GM12875 (cell line): ENCODE data around the gene PDE6C.

Experiments
- H3K4me3 ChIP-seq: one replicate; pipeline ENCODE4 v1.5.1; 2011; ENCODE audit warnings: low read depth, low read length, control low read depth
- CTCF ChIP-seq: IDR thresholded peaks from 2 replicates; pipeline ENCODE4 v1.5.1; 2011; ENCODE audit warnings: low read depth, mild to moderate bottlenecking, control low read depth, inconsistent platforms, low read length, moderate library complexity, borderline replicate concordance; ENCODE audit not compliant: insufficient read depth

PDE6C gene

GRCh38 chr10:93600446-93601145 lies 11.7 kb upstream of the PDE6C start:
- no peak for TF ChIP-seq CTCF
- no peak overlapping the region for H3K4me3 ChIP-seq

GRCh38 chr10:93601146-93601773 lies 11.1 kb upstream of the PDE6C start, which contains the start of gene RBP4:
TSS of gene RBP4 (minus strand) at chr10:93601235. CDS start at chr10:93601028, 207 bp downstream.
- no peak for TF ChIP-seq CTCF
- H3K4me3 ChIP-seq: no peak within 1 kb of the TSS

DNA sequence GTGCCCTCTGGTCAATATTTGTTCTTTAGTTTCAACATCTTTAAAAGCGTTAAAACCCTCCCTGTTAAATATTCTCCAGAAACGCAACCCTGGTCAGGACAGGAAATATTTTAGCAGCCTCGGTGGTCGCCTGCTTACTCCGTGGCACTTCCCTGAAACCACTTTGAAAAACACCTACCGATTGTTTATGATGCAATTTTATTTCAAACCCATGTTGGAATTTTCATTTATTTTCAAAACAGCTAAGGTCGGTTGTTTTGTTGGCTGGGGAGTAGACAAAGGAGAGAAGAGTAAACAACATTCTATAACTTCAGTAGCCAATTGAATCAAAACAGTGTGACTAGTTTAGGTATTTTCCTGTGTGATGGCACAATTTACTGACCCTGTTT lies 10.6 kb upstream of the PDE6C start:
- H3K4me3 ChIP-seq: no peak overlapping the region
- TF ChIP-seq CTCF: no peak

DNA sequence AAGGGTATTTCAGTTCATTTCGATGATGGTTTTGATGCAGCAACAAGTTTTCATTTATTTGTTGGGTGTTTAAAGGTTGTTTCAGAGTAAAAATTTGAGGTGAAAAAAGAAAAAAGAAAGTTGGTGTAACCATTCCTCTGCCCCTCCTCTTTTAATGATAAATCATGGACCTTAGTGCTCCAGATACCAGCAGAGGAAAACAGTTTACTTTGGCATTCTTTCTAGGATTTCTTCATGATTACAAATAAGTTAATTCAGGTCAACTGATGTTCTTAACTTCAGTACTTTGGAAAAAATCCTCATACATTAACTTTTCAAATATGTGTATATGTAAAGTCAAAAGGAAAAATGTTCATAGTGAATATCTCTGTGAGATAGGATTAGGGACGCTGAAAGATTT lies 9.3 kb upstream of the PDE6C start:
- no peak overlapping the region for H3K4me3 ChIP-seq

DNA sequence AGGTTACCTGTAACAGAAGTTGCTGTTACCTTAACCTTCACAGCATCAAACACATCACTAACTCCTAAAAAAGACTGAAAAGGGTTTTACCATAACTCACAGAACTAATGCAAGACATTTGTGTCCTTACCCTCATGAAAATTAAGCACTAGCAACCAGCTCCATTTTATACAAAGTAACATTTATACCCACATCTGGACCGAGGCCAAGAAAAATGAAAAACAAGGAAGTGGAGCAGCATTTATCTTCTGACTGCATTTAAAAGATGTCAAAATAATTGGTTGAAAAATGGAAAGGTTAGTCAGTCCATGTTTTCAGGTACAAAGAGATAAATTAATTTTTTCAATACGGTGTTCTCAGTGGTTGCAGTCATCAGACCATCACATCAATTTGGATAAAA lies 8.2 kb upstream of the PDE6C start:
- TF ChIP-seq CTCF: no peak
- no peak overlapping the region for H3K4me3 ChIP-seq

More for the DNA sequence above, 9.3 kb upstream of the PDE6C start:
- no peak for TF ChIP-seq CTCF

DNA sequence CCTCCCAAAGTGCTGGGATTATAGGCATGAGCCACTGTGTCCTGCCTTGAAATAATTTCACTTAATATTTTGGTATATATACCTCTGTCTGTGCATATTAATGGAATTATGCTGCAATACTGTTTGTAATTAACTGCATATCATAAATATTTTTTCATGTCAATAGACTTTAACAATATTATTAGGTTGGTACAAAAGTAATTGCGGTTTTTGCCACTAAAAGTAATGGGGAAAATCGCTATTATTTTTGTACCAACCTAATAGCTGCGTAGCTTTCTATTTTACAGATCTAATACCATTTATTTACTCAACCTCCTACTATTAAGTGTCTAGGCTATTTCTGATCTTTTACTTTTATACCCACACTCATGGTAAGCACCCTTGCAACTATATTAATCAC lies 3.9 kb upstream of the PDE6C start:
- no peak for TF ChIP-seq CTCF
- no peak overlapping the region for H3K4me3 ChIP-seq

DNA sequence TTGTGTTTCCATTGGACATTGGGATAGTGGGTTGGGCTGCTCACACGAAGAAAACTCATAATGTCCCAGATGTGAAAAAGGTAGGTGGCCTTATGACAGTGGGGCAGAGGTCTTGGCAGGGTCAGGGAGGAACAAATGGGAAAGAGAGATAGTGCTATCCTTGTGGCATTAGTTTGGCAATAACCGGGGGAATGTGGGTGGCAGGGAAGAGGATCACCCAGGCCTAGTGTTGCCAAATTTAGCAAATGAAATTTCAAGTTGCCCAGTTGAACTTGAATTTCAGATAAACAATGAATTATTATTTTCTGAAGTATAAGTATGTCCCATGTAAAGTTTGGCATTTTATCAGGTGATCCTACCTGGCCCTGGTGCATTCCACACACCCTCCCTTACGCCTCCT lies 789 bp downstream of the PDE6C start:
- H3K4me3 ChIP-seq: no peak overlapping the region
- TF ChIP-seq CTCF: no peak
